Vagina (tissue), 2 donors: ENCODE results near the gene DAPK2.

ENCODE experiments used
- CTCF ChIP-seq, 3 experiments: fragments of 450-650 bp in 2 of 3; fragments of 200-600 bp in 1 of 3; sonication (generic) in 1 of 3; IDR thresholded peaks; one replicate each; pipeline ENCODE4 v1.5.1; 2017 to 2019; ENCODE audit warnings: antibody characterized with exemption in 3 of 3, mild to moderate bottlenecking in 2 of 3, moderate library complexity in 2 of 3
- POLR2A ChIP-seq, 2 donors: fragments of 450-650 bp; IDR thresholded peaks; one replicate each; pipeline ENCODE4 v1.6.1; 2017; ENCODE audit warnings: antibody characterized with exemption in 2 of 2, mild to moderate bottlenecking in 2 of 2, moderate library complexity in 2 of 2

DNA sequence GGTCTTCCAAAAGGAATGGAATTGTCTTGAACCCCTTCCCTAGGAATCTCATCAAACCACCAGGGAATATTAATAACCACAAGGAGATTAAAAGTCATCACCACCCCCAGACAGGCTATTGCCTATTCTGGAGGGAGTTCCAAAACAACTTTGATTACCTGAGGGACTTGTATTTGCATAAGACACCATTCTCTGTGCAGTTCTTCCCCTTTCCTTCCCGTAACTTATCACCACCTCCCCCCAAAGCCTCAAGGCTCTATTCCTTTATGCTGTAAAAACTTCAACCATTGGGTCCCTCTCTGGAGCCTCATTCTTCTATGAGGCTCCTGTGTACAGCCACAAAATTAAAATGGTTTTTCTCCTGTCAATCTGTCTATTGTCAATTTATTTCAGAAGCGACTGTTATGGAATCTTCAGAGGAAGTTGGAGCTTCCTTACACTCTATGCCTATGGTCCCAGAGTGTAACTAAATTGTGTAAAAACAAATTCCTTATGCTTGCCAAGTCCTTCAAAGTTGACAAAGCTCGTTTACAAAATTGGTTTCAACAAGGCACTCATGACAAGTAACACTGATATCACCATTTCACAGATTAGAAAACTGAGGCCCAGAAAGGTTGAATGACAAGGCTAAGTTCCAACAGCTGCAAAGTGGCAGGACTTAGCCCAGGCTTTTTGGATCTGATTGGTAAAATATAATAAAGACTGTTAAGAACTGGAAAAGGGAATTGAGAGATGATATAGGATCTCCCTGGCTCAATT is 144.2 kb downstream of the DAPK2 start:
- TF ChIP-seq CTCF (IDR thresholded peaks at IDR 0.05) (no peak), POLR2A (IDR thresholded peaks at IDR 0.05) (no peak)
